ENCODE results near the gene TNIP1.
A peak's percentile ranks its signal among the peaks of the same experiment; 100 is the strongest.

TNIP1 gene

GRCh38 chr5:151126199-151126645 lies 45.4 kb upstream of the TNIP1 start:
- Histone ChIP-seq H3K4me3 (ENCODE audit: low read depth, low read length) (no peak overlapping the region), H3K27me3 (ENCODE audit: control insufficient read depth, insufficient read depth, low read length) (no peaks in the 10 kb centered on the region), H2AFZ (no peak overlapping the region), H3K4me1 (peaks cover 13% of the 10 kb centered on the region), H3K9ac (no peak overlapping the region), H3K36me3 (ENCODE audit: control insufficient read depth, insufficient read depth, low read length) (no peaks in the 10 kb centered on the region), H3K27ac (peak overlapping the region; percentile 71), H3K9me3 (ENCODE audit: control insufficient read depth, low read length) (no peaks in the 10 kb centered on the region), H3K4me2 (ENCODE audit: low read length) (no peak overlapping the region), H3K79me2 (peaks cover 4% of the 10 kb centered on the region)
- peak; percentile 89 for TF ChIP-seq CTCF (IDR thresholded peaks at IDR 0.05)

- H3K4me1 ChIP-seq: peaks cover 13% of the 10 kb centered on the region
- no peaks in the 10 kb centered on the region for H3K36me3 ChIP-seq (ENCODE audit: control insufficient read depth, insufficient read depth, low read length)
Observed at GRCh38 chr5:151125421-151125820, 44.6 kb upstream of the TNIP1 start.

GRCh38 chr5:151123897-151124751 lies 43.3 kb upstream of the TNIP1 start:
- no peak for TF ChIP-seq CTCF (IDR thresholded peaks at IDR 0.05)
- Histone ChIP-seq H3K4me2 (ENCODE audit: low read length) (no peak overlapping the region), H3K9ac (no peak overlapping the region), H3K36me3 (ENCODE audit: control insufficient read depth, insufficient read depth, low read length) (no peaks in the 10 kb centered on the region), H3K27ac (no peak overlapping the region), H3K27me3 (ENCODE audit: control insufficient read depth, insufficient read depth, low read length) (no peaks in the 10 kb centered on the region), H3K4me1 (peaks cover 13% of the 10 kb centered on the region), H3K79me2 (peaks cover 4% of the 10 kb centered on the region), H2AFZ (no peak overlapping the region), H3K9me3 (ENCODE audit: control insufficient read depth, low read length) (no peaks in the 10 kb centered on the region), H3K4me3 (ENCODE audit: low read depth, low read length) (no peak overlapping the region)

More at GRCh38 chr5:151125421-151125820, 44.6 kb upstream of the TNIP1 start:
- Histone ChIP-seq H3K9me3 (ENCODE audit: control insufficient read depth, low read length) (no peaks in the 10 kb centered on the region), H3K27ac (peak overlapping the region; percentile 71), H3K27me3 (ENCODE audit: control insufficient read depth, insufficient read depth, low read length) (no peaks in the 10 kb centered on the region), H3K79me2 (peaks cover 4% of the 10 kb centered on the region), H3K9ac (no peak overlapping the region), H2AFZ (no peak overlapping the region), H3K4me2 (ENCODE audit: low read length) (peak overlapping the region; percentile 0), H3K4me3 (ENCODE audit: low read depth, low read length) (no peak overlapping the region)
- no peak for TF ChIP-seq CTCF (IDR thresholded peaks at IDR 0.05)

- Histone ChIP-seq H3K27ac (no peak overlapping the region), H3K36me3 (ENCODE audit: control insufficient read depth, insufficient read depth, low read length) (no peaks in the 10 kb centered on the region), H3K9me3 (ENCODE audit: control insufficient read depth, low read length) (no peaks in the 10 kb centered on the region), H3K4me2 (ENCODE audit: low read length) (no peak overlapping the region), H3K27me3 (ENCODE audit: control insufficient read depth, insufficient read depth, low read length) (no peaks in the 10 kb centered on the region), H3K4me1 (peaks cover 13% of the 10 kb centered on the region), H3K4me3 (ENCODE audit: low read depth, low read length) (no peak overlapping the region), H3K79me2 (peaks cover 4% of the 10 kb centered on the region), H2AFZ (no peak overlapping the region), H3K9ac (no peak overlapping the region)
- no peak for TF ChIP-seq CTCF (IDR thresholded peaks at IDR 0.05)
Observed at GRCh38 chr5:151122828-151123227, 42.0 kb upstream of the TNIP1 start.

Data from parathyroid adenoma (tissue), 2 donors.